DMS114 treated with DMSO at 0.1 percent for 48 hours (cell line): Measurements from ENCODE around the gene GPRC5C.

ENCODE experiments used
- DNase-seq: peaks from one replicate; lab custom pipeline; 2025; ENCODE audit not compliant: unreplicated experiment; lab: John Stamatoyannopoulos, UW

GPRC5C gene

GRCh38 chr17:74451557-74451956, 19.7 kb downstream of the GPRC5C start:
- no peak for DNase-seq

- DNase-seq, result no peak
These were observed 20.3 kb downstream of the GPRC5C start for GRCh38 chr17:74452033-74452840.

GRCh38 chr17:74452841-74453661, 21.2 kb downstream of the GPRC5C start:
- DNase-seq, result no peak

GRCh38 chr17:74453665-74454196, 21.8 kb downstream of the GPRC5C start:
- DNase-seq, result peak; percentile 69

- no peak for DNase-seq
These were observed 22.5 kb downstream of the GPRC5C start for GRCh38 chr17:74454197-74455024.

- no peak for DNase-seq
These were observed 23.2 kb downstream of the GPRC5C start for GRCh38 chr17:74455025-74455545.

- no peak for DNase-seq
These were observed 23.9 kb downstream of the GPRC5C start for GRCh38 chr17:74455821-74456220.

GRCh38 chr17:74457146-74457819, 25.4 kb downstream of the GPRC5C start:
- peak; percentile 40 for DNase-seq

- DNase-seq, result no peak
These were observed 25.9 kb downstream of the GPRC5C start for GRCh38 chr17:74457820-74458166.

- DNase-seq, result no peak
These were observed 26.9 kb downstream of the GPRC5C start for GRCh38 chr17:74458835-74459234.

GRCh38 chr17:74459622-74460021, 27.7 kb downstream of the GPRC5C start:
- no peak for DNase-seq

GRCh38 chr17:74460241-74460640, 28.4 kb downstream of the GPRC5C start:
- no peak for DNase-seq

GRCh38 chr17:74460996-74461395, 29.1 kb downstream of the GPRC5C start:
- DNase-seq, result no peak

- DNase-seq, result no peak
These were observed 29.7 kb downstream of the GPRC5C start for GRCh38 chr17:74461611-74462010.

- no peak for DNase-seq
These were observed 33.0 kb downstream of the GPRC5C start for GRCh38 chr17:74464730-74465377.

GRCh38 chr17:74465378-74466110, 33.7 kb downstream of the GPRC5C start:
- no peak for DNase-seq

- DNase-seq, result no peak
These were observed 34.4 kb downstream of the GPRC5C start, which contains the start of gene CD300A for GRCh38 chr17:74466111-74466827. CD300A (plus strand) TSS chr17:74466634; CDS start chr17:74466704, 70 bp downstream.

GRCh38 chr17:74466828-74467184, 34.9 kb downstream of the GPRC5C start:
- DNase-seq, result no peak
